CD4-positive, alpha-beta T cell treated with Interferon gamma for 1 hour (primary cell): Measurements from ENCODE around the gene PCSK6.

ENCODE experiments used
- DNase-seq: peaks from one replicate; pipeline ENCODE4 v3.0.0-alpha.2; 2020

Gene PCSK6

DNA sequence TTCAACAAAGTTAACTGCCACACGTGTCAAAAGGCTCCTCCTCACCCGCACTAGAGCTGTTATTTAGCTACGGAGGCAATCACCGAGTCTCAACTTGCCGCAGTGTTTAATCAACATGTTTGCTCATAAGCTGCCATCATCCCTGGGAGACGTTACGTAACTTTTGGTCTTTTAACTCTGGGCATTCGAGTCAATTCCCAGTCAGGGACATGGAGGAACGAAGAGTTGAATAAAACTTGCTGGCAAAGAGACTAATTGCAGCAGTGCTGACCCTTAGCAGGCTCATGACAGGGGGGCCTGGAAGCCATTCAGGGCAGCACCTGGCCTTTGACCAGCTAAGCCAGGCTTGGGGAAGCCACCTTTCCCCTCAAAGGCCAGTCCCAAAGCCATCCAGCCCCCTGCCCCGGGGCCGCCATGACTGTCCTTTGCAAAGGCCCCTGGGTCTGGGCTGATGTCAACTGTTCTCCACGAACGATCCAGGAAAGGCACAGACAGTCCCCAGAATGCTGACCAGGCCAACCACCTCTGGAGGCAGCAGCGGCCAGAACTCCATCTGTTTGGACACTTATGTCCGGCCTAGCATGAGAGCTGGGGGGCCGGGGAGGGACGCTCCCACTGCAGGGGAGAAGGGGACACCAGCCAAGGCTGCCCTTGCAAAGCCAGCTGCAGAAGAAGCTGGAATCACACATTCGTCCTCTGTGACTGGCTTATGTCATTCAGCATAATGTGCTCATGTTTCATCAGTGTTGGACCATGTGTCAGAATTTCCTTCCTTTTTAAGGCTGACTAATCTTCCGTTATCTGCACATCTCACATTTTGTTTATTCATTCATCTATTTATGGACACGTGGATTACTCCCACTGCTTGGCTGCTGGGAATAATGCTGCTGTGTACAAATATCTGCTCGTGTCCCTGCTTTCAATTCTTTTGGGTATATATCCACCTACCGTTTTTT lies 43.7 kb downstream of the PCSK6 start:
- no peak for DNase-seq

DNA sequence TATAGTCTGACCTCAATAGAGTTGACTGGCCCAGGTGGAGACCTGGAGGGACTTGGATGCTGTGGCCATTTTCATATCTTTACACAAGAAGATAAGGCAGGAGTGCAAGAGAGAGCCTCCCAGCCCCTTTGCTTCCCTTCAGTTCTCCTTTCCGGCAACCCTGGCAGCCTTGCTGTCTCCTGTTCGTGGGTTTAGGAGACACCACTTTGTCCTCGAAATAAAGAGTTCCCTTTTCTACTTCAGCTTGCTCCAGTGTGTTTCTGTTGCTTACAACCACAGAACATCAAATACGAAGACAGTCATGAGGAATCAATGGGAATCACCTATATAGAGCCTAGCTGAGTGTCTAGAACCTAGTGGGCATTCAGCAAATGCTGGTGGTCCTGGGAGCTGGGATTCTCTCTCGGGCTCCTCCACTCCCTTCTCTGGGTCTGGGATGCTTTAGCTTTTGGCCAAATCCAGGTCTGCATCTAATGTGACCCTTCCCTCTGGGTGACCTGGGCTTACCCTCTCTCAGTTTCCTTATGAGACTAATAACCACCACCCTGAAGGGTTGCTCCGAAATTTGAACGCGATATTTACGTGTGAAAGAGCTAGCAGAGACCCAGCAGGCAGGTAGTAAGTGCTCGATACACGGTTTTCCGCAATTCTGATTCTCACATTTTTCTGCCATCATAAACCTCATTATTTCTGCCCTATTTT lies 44.5 kb downstream of the PCSK6 start:
- DNase-seq: no peak

DNA sequence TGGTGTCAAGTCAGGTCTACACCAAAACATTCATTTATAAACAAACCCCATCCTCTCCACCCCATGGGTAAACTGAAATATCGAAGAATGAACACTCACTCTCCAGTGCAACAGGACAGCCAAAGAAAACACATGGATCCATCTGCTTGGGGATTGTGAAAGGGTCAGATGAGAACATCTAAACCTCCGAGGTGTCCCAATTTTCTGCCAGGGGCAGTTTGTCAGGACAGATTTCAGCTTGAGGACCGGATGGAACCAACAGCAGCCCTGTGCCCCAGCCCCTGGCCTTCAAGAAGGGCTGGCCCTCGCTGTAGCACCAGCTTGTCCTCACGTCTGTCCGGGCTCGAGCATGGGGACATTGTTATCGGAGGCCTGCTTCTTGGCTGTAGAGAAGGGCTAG lies 45.5 kb downstream of the PCSK6 start:
- no peak for DNase-seq

DNA sequence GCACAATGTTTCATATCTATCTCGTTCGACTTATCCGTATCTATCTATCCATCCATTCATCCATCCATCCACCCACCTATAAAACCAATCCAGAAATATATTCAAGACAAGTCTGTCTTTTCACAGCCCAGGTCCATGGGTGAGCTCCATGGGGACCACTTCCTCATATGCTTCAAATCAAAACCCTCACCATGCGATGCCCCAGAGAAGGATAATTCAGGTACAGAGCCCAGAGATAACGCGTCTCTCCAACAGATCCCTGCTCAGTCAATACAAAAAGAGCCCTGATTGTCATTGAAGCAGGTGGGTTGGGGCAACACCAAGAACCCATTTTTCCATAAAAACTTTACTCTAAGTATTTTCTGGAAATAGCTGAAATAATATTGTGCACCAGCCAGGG lies 47.2 kb downstream of the PCSK6 start:
- DNase-seq: no peak

DNA sequence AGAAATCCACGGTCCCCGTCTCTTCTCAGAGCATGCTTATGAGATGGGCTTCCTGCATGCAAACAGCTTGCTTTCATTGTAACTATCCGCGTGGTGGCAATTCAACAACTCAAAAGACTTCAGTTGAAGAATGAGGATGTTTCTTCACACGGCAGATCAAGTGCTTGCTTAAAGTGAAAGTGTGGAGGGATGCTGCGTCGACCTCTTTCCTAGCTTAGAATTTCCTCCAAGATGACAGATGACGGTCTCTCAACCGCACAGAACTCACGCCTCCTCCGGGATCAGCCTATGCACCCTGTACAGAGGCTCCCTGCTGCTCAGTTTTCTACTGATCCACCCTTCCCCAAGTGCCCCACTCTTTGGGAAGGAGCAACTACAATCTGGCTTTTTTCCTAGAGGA lies 47.8 kb downstream of the PCSK6 start:
- DNase-seq: no peak

DNA sequence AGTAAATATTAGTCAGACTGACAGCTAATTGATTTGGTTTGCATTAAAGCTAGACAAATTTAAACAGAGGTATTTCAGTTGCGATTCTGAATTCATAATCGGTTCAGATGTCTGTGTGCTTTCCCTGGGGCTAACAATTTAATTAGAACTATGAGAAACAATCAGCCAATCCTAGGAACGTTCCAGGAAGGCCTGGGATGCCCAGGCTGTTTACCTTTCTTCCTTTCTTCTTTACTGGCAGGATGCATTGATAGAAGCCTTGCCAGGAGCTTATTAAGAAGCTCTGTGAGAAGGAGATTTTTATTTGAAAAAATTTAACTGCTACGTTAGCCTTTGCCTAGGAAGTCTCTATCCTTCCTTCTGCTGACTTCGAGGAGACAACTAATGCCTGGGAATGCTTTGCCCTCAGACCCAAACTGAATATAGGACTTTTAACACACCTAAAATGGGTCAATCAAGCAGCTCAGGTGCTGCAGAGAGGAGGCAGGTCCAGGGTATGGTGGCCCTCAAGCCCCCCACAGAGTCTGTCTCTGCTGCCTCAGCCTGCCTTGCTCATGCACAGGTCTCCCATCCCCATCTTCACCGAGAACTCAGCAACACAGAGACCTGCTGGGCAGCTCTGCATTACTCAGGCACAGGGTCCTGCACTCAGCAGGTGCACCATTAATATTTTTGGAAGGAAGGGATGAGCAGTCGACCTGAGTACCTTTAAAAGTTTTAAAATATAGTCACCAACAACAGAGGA lies 48.5 kb downstream of the PCSK6 start:
- DNase-seq: no peak

DNA sequence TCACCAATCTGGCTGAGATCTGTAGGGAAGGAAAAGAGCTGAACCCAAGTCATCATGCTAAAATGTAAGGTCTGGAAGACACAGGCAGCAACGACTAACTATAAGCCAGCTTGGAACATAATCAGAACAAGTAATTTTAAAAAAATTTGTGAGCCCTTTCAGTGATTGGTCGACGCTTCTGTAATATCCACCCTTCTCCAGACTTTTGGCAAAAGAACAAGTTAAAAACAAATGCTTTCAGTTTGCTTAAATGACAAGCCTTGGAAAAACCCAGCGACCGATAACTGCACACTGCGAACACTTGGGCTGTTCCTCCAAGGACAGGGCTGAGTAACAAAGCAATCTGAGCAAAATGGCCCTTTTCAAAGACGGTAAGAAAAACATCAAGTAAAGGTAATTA lies 49.6 kb downstream of the PCSK6 start:
- DNase-seq: no peak

DNA sequence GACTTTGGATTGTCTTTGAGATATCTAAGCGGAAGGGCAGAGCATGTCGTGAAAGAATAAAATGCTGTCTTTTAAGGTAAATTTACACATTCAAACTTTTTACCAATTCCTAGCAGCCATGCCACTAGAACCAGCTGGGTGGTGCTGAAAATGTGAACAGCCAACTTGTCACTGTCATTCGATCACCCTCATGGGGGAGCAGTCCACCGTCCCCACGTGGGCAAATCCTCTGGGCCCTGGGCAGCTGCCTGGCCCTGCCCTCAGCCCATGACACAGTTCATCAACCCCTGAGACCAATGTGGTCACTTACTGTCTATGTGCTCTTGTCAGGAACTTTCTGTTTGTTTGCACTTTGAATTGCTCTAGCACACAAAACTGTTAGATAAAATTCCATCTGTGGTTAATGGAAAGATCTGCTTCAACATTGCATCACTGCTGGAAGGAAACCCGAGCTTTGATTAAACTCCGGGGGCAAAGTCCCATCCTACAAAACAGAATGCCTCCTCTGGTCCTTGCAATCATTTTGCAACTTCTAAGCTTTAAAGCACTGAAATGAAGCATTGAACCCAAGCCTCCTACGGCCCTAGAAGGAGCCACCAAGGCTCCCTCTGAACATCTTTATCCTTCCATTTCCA lies 50.1 kb downstream of the PCSK6 start:
- no peak for DNase-seq

DNA sequence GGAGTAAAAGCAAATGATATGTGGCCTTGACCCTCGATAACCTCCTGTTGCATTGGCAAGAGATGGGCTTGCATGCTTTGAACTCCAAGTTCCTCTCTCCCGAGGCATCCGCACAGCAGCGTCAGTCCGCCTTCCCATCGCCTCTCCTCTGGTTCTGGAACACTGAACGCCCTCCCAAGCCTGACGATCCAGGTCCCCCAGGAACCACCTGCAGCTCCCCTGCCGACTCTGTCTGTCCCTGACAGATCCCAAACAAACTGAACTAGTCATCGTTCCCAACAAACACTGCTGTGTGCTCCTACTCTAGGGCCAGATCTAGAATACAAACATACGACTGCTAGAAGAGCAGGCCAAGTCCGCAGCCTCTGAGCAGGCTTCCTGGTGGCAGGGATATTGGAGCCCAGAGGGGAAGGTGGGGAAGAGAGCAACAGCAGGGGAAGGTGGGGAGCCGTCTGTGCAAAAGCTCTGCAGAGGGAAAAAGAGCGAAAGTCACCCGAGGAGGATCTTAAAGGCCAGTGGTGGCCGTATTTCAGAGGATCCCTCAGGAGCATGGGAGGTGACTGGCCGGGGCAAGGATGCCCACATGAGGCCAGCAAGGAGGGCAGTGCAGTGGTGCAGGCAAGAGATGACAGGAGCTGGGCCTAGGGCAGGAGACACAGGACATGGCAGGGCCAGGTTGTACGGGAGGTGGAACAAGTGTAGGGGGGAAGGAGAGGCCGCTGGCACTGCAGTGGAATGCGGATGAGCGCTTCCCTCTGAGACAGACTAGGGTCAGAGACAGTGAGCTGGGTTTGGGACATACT lies 50.8 kb downstream of the PCSK6 start:
- no peak for DNase-seq

DNA sequence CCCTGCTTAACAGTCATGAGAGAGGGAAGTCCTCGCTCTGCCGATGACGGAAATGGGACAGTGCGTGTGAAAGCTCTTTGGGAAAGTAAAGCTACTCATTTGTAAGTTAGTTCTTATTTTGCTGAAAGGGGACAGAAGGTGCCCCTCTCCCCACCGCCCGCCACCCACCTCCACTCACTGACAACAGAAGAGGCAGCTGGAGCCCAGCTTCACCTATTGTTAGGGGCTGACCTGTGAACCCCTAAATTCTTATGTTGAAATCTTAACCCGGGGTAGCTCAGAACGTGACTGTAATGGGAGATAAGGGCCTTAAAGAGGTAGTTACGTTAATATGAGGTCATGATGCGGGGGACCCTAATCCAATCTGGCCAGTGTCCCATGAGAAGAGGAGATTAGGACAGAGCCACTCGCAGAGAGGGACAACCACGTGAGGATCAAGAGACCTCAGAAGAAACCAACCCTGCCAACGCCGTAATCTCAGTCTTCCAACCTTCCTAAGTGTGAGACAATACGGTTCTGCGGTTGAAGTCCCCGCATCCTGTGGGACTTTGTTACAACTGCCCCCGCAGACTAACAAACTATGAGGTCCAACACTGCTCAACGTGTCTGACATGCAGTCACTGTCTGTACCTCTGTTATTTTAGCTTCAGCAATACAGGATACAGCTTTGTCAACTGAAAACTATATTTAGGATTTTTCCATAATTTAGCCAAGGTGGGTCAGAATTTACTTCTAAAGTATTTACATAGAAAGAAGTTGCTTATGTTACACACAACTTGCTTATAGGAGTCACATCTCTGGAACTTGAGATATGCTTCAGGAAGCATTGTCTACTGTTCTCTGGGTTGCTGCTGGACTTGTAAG lies 51.7 kb downstream of the PCSK6 start:
- DNase-seq: no peak

DNA sequence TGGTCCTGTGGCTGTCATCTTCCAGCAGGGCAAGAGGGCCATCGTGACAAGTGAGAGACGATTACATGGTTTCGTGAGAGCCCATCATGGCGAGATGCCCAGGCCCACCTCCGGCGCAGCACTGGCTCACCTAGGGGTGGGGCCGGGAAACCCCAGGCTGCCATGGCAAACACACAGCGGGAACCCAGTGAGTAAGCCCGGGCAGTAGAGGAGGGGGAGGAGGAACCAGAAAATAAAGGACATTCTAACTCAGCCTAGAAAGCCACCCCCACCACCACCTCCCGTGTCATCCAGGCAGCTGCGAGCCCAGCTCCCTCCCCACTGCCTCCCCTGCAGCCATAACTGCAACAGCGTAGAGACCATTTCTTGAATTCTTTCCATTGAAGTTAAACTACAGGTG lies 52.3 kb downstream of the PCSK6 start:
- no peak for DNase-seq

DNA sequence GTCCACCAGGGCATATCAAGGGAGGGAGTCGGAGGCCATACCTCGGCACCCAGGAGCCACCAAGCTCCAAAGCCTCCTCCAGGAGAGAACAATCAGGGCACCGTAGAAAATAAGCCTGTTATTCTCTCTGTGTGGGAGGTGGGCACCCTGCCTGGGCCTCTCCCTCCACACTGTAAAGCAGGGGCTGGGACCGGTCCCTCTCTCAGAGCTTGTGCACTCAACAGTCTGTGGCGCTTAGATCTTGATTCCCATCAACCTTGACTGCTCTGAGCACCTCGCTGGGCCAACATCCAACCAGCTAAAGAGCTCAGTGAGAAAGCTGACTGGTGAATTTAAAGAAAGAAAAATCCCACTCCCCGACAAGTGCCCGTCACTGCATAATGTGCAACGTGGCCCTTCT lies 53.0 kb downstream of the PCSK6 start:
- DNase-seq: no peak

DNA sequence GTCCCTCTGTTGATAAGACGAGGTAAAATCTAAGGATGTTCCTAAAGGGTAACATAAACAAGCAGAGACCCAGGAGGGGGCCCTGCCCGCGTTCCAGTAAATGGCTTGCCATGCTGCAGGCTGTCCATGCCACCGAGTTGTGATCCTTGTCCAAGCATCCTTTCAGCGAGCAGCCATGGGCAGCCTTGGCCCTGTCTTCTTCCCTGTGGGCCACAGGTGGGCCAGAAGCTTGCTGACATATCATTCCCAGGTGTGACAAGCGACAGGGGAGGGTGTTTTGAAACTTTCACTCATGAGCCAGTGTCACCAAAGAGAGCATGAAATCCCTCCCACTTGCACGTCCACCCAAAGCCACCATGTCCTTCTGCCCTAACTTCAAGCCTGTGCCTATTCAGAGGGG lies 53.7 kb downstream of the PCSK6 start:
- DNase-seq: no peak

DNA sequence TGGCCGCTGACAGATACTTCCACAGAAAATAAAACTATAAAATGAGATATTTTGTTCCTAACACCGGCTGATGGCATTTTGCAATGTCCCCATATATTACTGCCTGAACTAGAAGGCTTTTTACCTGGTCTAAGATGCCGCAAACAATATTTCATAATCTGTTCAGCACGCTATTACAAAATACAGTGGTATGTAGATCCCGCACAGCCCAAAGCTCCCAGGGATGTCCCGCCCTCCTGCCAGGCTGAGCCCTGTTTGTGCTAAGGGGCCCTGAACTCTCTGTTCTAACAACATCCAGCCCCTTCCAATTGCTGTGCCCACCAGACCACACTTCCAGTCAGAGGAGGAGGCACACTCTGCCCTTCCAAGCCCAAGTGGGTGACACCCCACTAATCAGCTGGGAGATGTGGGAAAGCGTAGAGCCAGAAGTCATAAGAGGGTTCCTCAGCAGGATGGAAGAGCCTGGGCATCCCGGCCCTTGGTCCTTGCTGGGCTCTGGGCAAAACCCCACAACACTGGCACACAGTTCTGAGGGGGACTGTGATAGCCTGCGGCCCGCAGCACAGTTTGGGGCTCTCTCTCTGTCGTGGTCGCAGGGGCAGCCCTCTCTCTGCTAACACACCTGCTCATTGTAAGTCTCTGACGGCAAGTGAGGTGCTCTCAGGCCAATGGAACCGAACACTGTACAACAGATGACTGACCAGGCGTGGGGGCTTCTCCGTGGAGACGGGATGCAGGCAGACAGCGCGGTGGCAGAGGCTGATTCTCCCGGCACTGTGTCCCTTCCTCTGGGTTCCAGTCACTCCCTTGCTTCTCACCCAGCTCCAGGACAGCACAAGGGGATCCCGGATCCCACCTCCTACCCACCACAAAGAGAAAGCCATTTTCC lies 55.2 kb downstream of the PCSK6 start:
- DNase-seq: no peak

DNA sequence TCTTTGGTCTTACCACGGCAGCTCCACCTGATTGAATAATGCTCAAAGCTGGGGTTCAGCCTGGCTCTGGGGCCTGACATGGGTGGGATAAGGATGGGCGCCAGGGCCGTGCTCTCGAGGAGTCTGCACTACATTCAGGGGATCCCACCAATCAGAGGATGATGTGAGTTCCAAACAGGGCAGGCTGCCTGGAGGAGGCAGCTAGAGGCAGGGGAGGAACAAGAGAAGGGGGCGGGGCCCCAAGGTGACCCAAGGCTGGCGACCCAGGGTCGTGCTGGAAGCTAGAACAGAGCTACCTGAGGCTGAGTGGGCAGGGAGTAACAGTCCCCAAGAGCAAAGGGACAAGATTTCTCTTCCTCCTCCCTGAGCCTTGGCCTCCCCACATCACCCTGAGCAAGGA lies 56.1 kb downstream of the PCSK6 start:
- DNase-seq: no peak

DNA sequence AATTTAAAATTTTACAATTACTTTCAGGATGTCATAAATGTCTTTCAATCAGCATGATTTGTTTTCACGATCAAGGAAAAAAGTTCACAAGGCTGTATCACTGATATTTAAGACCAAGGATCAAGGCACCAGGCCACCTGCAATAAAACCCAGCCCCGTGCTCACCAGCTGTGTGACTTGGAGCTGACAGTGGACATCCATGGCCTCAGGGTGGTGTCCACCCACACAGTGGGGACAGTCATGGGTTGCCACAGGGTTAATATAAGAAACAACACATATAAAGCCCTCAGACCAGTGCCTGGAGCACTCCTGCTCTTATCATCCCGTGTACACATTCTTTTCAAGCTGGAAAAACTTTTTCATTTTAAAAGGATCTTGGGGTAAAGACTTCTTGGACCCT lies 56.5 kb downstream of the PCSK6 start:
- no peak for DNase-seq

DNA sequence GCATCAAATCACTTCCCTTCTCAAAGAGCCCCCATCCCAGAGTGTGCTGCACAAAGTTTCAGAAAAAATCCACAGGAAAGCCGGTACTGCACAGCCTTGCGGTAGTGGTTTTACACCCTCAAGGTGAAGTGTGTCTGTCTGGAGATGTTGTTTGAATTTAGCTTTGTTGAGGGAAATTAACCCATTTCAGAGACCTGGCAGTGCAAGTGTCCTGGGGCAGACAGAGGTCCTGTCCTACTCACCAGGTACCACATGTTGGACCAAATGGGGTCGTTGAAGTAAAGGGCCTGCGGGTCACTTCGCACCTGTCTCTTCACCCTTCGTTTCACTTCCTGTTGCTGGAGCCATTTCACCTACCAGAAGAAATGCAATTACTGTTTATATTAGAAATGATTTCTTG lies 57.8 kb downstream of the PCSK6 start:
- DNase-seq: no peak

DNA sequence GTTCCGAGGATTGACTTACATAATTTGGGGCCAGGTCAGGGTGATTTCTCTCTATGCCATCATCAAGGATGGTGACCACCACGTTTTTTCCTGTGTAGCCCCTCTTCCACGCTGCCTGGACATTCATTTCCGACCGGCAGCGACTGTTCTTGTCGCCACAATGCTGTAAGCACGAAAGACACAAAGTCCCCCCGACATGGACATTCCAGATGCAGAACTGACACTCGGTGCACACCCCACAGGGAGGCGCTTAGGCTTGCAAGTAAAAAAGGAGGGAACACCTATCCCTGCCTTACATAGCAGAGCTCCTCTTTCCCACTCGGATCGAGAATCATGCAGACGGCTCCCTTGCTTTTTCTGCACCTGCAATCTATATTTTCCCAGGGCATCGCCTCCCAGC lies 58.2 kb downstream of the PCSK6 start:
- DNase-seq: no peak

DNA sequence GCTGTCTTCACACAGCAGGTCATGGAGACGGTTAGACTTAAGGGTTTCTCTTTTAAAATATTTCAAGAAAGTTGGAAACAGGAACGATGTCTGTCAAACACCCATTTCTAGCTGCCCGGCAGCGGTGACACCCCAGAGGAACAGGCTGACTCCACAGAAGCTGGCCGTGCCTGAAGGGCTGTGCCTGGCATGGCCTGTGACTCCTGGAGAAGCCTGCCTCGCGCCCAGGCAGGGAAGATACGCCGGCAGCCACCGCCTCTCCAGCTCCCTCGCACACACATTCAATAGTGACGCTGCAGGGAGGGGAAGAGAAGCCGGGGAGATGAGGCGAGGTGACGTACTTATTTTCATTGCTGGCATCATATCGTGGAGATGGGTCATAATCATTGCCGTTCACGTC lies 59.9 kb downstream of the PCSK6 start:
- DNase-seq: no peak

DNA sequence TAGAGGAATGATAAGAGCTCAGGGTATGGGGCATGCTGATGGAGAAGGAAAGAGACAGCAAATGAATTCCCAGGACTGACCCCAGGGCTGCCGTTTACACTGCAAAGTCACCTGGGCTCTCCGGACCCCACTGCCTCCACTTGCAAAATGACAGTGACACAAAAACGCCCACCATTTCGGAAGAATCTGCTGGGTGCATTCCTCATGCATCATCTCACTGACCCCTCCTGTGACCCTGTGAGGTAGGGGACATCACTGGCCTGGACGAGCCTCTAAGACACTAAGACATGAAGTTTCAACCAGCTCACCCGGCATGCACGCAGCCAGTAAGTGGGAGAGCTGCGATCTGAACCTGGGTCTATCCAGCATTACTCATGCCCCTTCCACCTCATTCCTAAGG lies 60.3 kb downstream of the PCSK6 start:
- no peak for DNase-seq
